H9 (cell line): Measurements from ENCODE around the gene GET4. TPM values are rescaled to one million over a fixed set of nuclear protein-coding genes. Genes with fewer than 3 reads are reported as not detected.

Experiments
- DNase-seq: peaks from one replicate; pipeline ENCODE4 v3.0.0-alpha.2; 2017
- H2AFZ ChIP-seq: one replicate; pipeline ENCODE4 v1.6.1; 2013; ENCODE audit warnings: mild to moderate bottlenecking, low read length, control low read depth, moderate library complexity
- H2AK5ac ChIP-seq: 2 replicates; pipeline ENCODE4 v1.6.1; 2013; ENCODE audit warnings: low read length, control low read depth, mixed read lengths; ENCODE audit not compliant: insufficient read length
- H2BK120ac ChIP-seq: one replicate; pipeline ENCODE4 v1.6.1; 2013; ENCODE audit warnings: low read depth, mild to moderate bottlenecking, low read length, control low read depth, inconsistent platforms; ENCODE audit not compliant: poor library complexity, severe bottlenecking
- H2BK12ac ChIP-seq: 2 replicates; pipeline ENCODE4 v1.6.1; 2013; ENCODE audit warnings: low read length, control low read depth, mixed read lengths, low read depth; ENCODE audit not compliant: insufficient read length
- H2BK15ac ChIP-seq: 2 replicates; pipeline ENCODE4 v1.6.1; 2013; ENCODE audit warnings: low read depth, low read length, control low read depth
- H2BK20ac ChIP-seq: one replicate; pipeline ENCODE4 v1.6.1; 2013; ENCODE audit warnings: low read depth, mild to moderate bottlenecking, low read length, control low read depth, inconsistent platforms; ENCODE audit not compliant: poor library complexity, severe bottlenecking
- H2BK5ac ChIP-seq: 2 replicates; pipeline ENCODE4 v1.6.1; 2013; ENCODE audit warnings: low read length, control low read depth, mixed read lengths; ENCODE audit not compliant: insufficient read length
- H3K14ac ChIP-seq: 2 replicates; pipeline ENCODE4 v1.6.1; 2013; ENCODE audit warnings: low read length, control low read depth; ENCODE audit not compliant: insufficient read depth
- H3K18ac ChIP-seq: 2 replicates; pipeline ENCODE4 v1.6.1; 2013; ENCODE audit warnings: low read depth, mild to moderate bottlenecking, mixed read lengths, low read length, control low read depth; ENCODE audit not compliant: insufficient read length
- H3K23ac ChIP-seq: 2 replicates; pipeline ENCODE4 v1.6.1; 2013; ENCODE audit warnings: low read length, control low read depth, mixed read lengths, low read depth; ENCODE audit not compliant: insufficient read length
- H3K23me2 ChIP-seq: 2 replicates; pipeline ENCODE4 v1.6.1; 2013; ENCODE audit warnings: low read depth, mild to moderate bottlenecking, mixed read lengths, low read length, control low read depth; ENCODE audit not compliant: insufficient read length, poor library complexity, severe bottlenecking
- H3K27ac ChIP-seq: 2 replicates; pipeline ENCODE4 v1.5.1; 2013; ENCODE audit warnings: low read length, control low read depth, mixed read lengths, low read depth; ENCODE audit not compliant: insufficient read length
- H3K27me3 ChIP-seq: 2 replicates; pipeline ENCODE4 v1.6.1; 2013; ENCODE audit warnings: low read length, control low read depth, inconsistent platforms; ENCODE audit not compliant: insufficient read depth
- H3K4ac ChIP-seq: 2 replicates; pipeline ENCODE4 v1.6.1; 2013; ENCODE audit warnings: low read depth, mild to moderate bottlenecking, control low read depth, inconsistent platforms, low read length, moderate library complexity
- H3K4me1 ChIP-seq: 2 replicates; pipeline ENCODE4 v1.6.1; 2013; ENCODE audit warnings: low read length, control low read depth, inconsistent platforms; ENCODE audit not compliant: insufficient read depth
- H3K4me2 ChIP-seq: 2 replicates; pipeline ENCODE4 v1.6.1; 2013; ENCODE audit warnings: low read length, control low read depth, mixed read lengths; ENCODE audit not compliant: insufficient read length, insufficient read depth
- H3K56ac ChIP-seq: 2 replicates; pipeline ENCODE4 v1.6.1; 2013; ENCODE audit warnings: low read depth, mild to moderate bottlenecking, mixed read lengths, low read length, control low read depth; ENCODE audit not compliant: insufficient read length
- H3K79me1 ChIP-seq: 2 replicates; pipeline ENCODE4 v1.6.1; 2013; ENCODE audit warnings: low read depth, mild to moderate bottlenecking, moderate library complexity, low read length, control low read depth, inconsistent platforms; ENCODE audit not compliant: insufficient read depth, poor library complexity, severe bottlenecking
- H3K79me2 ChIP-seq: 2 replicates; pipeline ENCODE4 v1.6.1; 2013; ENCODE audit warnings: low read length, control low read depth, inconsistent platforms; ENCODE audit not compliant: insufficient read depth
- H3K9ac ChIP-seq: 2 replicates; pipeline ENCODE4 v1.6.1; 2013; ENCODE audit warnings: low read length, control low read depth, mixed read lengths; ENCODE audit not compliant: insufficient read length; ENCODE audit errors: extremely low read depth
- H3K9me3 ChIP-seq: one replicate; pipeline ENCODE4 v1.6.1; 2013; ENCODE audit warnings: low read depth, low read length, inconsistent platforms; ENCODE audit not compliant: control insufficient read depth
- H3T11ph ChIP-seq: one replicate; pipeline ENCODE4 v1.6.1; 2013; ENCODE audit warnings: mild to moderate bottlenecking, low read length, control low read depth, inconsistent platforms
- H4K20me1 ChIP-seq: one replicate; pipeline ENCODE4 v1.6.1; 2013; ENCODE audit not compliant: control insufficient read depth, insufficient read length, insufficient read depth
- H4K5ac ChIP-seq: 2 replicates; pipeline ENCODE4 v1.6.1; 2013; ENCODE audit warnings: low read depth, mild to moderate bottlenecking, mixed read lengths, low read length, control low read depth; ENCODE audit not compliant: insufficient read length
- H4K8ac ChIP-seq: replicated peaks from 2 replicates; pipeline ENCODE4 v1.6.1; 2013; ENCODE audit warnings: low read length, control low read depth, mixed read lengths, low read depth; ENCODE audit not compliant: insufficient read length
- H4K91ac ChIP-seq: 2 replicates; pipeline ENCODE4 v1.6.1; 2013; ENCODE audit warnings: low read depth, mild to moderate bottlenecking, moderate library complexity, mixed read lengths, low read length, control low read depth; ENCODE audit not compliant: insufficient read length
- H3K27ac Mint-ChIP-seq, 3 experiments: 2 replicates in 2 of 3; 3 replicates in 1 of 3; pipeline ENCODE4 v1.8.0; 2020 to 2021; ENCODE audit warnings: mixed read lengths in 3 of 3, mild to moderate bottlenecking in 1 of 3, moderate library complexity in 1 of 3
- H3K27me3 Mint-ChIP-seq: 2 replicates; pipeline ENCODE4 v1.8.0; 2021; ENCODE audit warnings: low read depth, mild to moderate bottlenecking, moderate library complexity, mixed read lengths
- H3K36me3 Mint-ChIP-seq, 3 experiments: 2 replicates in 2 of 3; 3 replicates in 1 of 3; pipeline ENCODE4 v1.8.0; 2020 to 2021; ENCODE audit warnings: low read depth in 3 of 3, mixed read lengths in 3 of 3; ENCODE audit not compliant: insufficient read depth in 1 of 3
- H3K4me1 Mint-ChIP-seq, 2 experiments: 2 replicates each; pipeline ENCODE4 v1.8.0; 2020; ENCODE audit warnings: mixed read lengths in 2 of 2
- H3K4me3 Mint-ChIP-seq, 2 experiments: 2 replicates in 1 of 2; 3 replicates in 1 of 2; pipeline ENCODE4 v1.8.0; 2020 to 2021; ENCODE audit warnings: mild to moderate bottlenecking in 2 of 2, mixed read lengths in 2 of 2, moderate library complexity in 1 of 2
- H3K9me3 Mint-ChIP-seq, 2 experiments: 2 replicates in 1 of 2; 3 replicates in 1 of 2; pipeline ENCODE4 v1.8.0; 2020; ENCODE audit warnings: mild to moderate bottlenecking in 2 of 2, mixed read lengths in 2 of 2, moderate library complexity in 1 of 2
- WGBS: extraction: QIAGEN DNeasy Blood & Tissue Kit; methylation state at CpG from one replicate; pipeline ENCODE4 v1.1.7; 2013; ENCODE audit warnings: missing lambda C conversion rate, low lambda C conversion rate, mixed read lengths; ENCODE audit not compliant: insufficient read length; ENCODE audit errors: extremely low coverage; 5-methylcytosine and 5-hydroxymethylcytosine counted together
- total RNA-seq: library from RNA; stranded (reverse); gene quantifications from 2 replicates; pipeline ENCODE4 v1.2.1, GENCODE V29; 2021
- TF ChIP-seq, protein P1 (sequence below): fragments of 200-600 bp; sonication (generic); conservative IDR thresholded peaks from 3 replicates; pipeline ENCODE4 v1.8.0; 2021; ENCODE audit warnings: antibody characterized with exemption, mild to moderate bottlenecking

Gene GET4
- total RNA-seq, 1 experiment from 2014 or later, result 70.2 TPM

DNA sequence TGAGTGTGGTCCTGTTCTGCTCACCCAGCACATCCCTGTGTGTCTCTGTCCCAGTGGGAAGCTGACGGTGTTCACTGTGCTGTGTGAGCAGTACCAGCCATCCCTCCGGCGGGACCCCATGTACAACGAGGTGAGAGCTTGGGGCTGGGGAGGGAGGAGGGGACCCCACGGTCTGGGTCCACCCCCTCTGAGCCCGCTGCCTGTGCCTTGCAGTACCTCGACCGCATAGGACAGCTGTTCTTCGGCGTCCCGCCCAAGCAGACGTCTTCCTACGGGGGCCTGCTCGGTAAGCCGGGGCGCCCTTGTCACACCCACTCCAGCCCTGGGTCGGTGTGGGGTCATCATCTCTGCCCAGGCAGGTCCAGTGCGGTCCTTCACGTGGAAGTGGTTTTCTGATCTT lies 17.3 kb downstream of the GET4 start:
- H3K4me2 ChIP-seq, result no peak overlapping the region
- H3K9me3 Mint-ChIP-seq, result no peaks in the 10 kb centered on the region
- H2AFZ ChIP-seq, result no peak overlapping the region
- H3K9ac ChIP-seq, result no peak overlapping the region
- no peak overlapping the region for H3K4ac ChIP-seq
- peaks cover 0 to 2% of the 10 kb centered on the region in 2 experiments; a peak in 1 of 4 replicates for H3K4me1 Mint-ChIP-seq
- DNase-seq, result no peak
- H2BK15ac ChIP-seq, result no peak overlapping the region; the same call in 1 of the 2 replicates
- no peak overlapping the region for H3K18ac ChIP-seq
- no peaks in the 10 kb centered on the region for H3K23me2 ChIP-seq
- H3K79me1 ChIP-seq, result no peaks in the 10 kb centered on the region
- H2BK20ac ChIP-seq, result no peak overlapping the region
- H2BK5ac ChIP-seq, result no peak overlapping the region
- H2BK12ac ChIP-seq, result no peak overlapping the region
- no CpG with 5 or more reads among the region's 19 CpGs for WGBS
- H2BK120ac ChIP-seq, result no peak overlapping the region
- no peaks in the 10 kb centered on the region for H3K27me3 ChIP-seq
- no peak overlapping the region for H3K27ac ChIP-seq
- H3K9me3 ChIP-seq, result no peaks in the 10 kb centered on the region
- no peak overlapping the region for H3K56ac ChIP-seq
- H4K8ac ChIP-seq, result no peak overlapping the region
- H3K27me3 Mint-ChIP-seq, result peaks cover 1% of the 10 kb centered on the region; the same call in 1 of the 2 replicates
- no peak overlapping the region for H3K23ac ChIP-seq
- no peak overlapping the region for H4K5ac ChIP-seq
- H3K4me3 Mint-ChIP-seq, result no peak overlapping the region
- H3T11ph ChIP-seq, result no peak overlapping the region
- no peak overlapping the region for H2AK5ac ChIP-seq
- H3K27ac Mint-ChIP-seq, result no peak overlapping the region; a peak in 1 of 7 replicates
- H3K79me2 ChIP-seq, result no peaks in the 10 kb centered on the region; the same call in 1 of the 2 replicates
- no peak overlapping the region for H4K91ac ChIP-seq
- TF ChIP-seq, protein P1, sequence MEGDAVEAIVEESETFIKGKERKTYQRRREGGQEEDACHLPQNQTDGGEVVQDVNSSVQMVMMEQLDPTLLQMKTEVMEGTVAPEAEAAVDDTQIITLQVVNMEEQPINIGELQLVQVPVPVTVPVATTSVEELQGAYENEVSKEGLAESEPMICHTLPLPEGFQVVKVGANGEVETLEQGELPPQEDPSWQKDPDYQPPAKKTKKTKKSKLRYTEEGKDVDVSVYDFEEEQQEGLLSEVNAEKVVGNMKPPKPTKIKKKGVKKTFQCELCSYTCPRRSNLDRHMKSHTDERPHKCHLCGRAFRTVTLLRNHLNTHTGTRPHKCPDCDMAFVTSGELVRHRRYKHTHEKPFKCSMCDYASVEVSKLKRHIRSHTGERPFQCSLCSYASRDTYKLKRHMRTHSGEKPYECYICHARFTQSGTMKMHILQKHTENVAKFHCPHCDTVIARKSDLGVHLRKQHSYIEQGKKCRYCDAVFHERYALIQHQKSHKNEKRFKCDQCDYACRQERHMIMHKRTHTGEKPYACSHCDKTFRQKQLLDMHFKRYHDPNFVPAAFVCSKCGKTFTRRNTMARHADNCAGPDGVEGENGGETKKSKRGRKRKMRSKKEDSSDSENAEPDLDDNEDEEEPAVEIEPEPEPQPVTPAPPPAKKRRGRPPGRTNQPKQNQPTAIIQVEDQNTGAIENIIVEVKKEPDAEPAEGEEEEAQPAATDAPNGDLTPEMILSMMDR, result no peak
- H3K36me3 Mint-ChIP-seq, result peaks cover 34 to 67% (median 63%) of the 10 kb centered on the region in 3 experiments
- H3K4me1 ChIP-seq, result no peaks in the 10 kb centered on the region
- peaks cover 3% of the 10 kb centered on the region for H4K20me1 ChIP-seq
- no peak overlapping the region for H3K14ac ChIP-seq
